ENCODE measurements around the gene UGT1A1. TPM values are rescaled to one million over a fixed set of nuclear protein-coding genes. Genes with fewer than 3 reads are reported as not detected.

Gene UGT1A1
- total RNA-seq, 1 donor from 2014 or later = not detected

Other genes starting within 250 kb of the UGT1A1 start
- 21.8 TPM for gene USP40, start 193.5 kb upstream of the UGT1A1 start, total RNA-seq
- not detected for gene UGT1A8, start 142.6 kb upstream of the UGT1A1 start, total RNA-seq
- not detected for gene UGT1A10, start 123.8 kb upstream of the UGT1A1 start, total RNA-seq
- gene UGT1A9, start 88.4 kb upstream of the UGT1A1 start, total RNA-seq = not detected
- not detected for gene UGT1A7, start 78.4 kb upstream of the UGT1A1 start, total RNA-seq
- gene UGT1A6, start 67.4 kb upstream of the UGT1A1 start, total RNA-seq = not detected
- not detected for gene UGT1A5, start 47.4 kb upstream of the UGT1A1 start, total RNA-seq
- gene UGT1A4, start 41.5 kb upstream of the UGT1A1 start, total RNA-seq = not detected
- gene UGT1A3, start 31.2 kb upstream of the UGT1A1 start, total RNA-seq = not detected
- not detected for gene MROH2A, start 18.1 kb downstream of the UGT1A1 start, total RNA-seq
- gene HJURP, start 94.3 kb downstream of the UGT1A1 start, total RNA-seq = 0.52 TPM
- not detected for gene TRPM8, start 157.1 kb downstream of the UGT1A1 start, total RNA-seq